Fibroblast of skin of back (primary cell): ENCODE measurements around the gene TRAPPC3.
A peak's percentile ranks its signal among the peaks of the same experiment; 100 is the strongest.

Experiments used
- DNase-seq: peaks from one replicate; pipeline ENCODE4 v3.0.0-alpha.2; 2013

TRAPPC3 gene

DNA sequence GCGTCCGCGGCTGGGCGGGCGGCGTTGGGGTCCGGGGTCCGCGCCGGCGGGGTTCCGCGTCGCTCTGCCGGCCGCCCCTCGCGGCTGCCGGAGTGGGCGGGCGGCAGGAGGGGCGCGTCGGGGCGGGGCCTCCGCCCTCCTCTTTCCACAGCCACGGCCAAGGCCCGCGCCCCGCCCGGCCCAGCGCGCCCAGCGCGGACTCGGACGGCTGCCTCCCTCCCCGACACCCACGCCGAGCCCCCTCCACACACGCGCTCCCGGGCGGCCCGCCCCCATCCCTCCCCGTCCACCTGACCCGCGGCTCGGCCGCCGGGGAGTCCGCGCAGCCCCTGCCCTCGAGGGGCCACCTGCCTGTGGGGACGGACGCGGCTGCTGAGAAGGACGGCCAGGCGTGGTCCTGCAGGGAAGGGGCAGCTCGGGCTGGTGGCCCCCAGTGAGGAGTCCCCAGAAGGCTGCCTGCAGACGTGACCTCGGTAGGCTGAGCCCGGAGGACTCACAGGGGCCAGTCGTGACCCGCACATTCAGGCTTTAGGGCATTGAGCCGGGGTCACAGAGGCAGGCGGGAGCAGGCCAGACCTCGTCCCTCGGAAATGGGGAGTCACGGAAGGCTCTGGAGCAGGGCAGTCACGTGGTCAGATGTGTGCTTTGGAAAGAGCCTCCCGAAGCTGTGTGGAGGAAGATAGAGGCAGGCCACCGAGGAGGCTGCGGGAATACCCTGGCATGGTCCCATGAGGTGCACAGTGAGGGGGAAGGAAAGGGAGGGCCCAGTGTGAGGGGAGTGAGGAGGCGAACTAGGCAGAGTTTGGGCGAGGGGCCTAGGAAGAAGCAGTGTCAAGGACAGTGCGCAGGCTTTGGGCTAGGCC is 23.9 kb downstream of the TRAPPC3 start, which contains the start of gene COL8A2:
Gene COL8A2, minus strand, starts transcription at position 94 of the 863 bp plus-strand sequence. CDS start 24,980 bp downstream, outside the sequence.
- DNase-seq: no peak

DNA sequence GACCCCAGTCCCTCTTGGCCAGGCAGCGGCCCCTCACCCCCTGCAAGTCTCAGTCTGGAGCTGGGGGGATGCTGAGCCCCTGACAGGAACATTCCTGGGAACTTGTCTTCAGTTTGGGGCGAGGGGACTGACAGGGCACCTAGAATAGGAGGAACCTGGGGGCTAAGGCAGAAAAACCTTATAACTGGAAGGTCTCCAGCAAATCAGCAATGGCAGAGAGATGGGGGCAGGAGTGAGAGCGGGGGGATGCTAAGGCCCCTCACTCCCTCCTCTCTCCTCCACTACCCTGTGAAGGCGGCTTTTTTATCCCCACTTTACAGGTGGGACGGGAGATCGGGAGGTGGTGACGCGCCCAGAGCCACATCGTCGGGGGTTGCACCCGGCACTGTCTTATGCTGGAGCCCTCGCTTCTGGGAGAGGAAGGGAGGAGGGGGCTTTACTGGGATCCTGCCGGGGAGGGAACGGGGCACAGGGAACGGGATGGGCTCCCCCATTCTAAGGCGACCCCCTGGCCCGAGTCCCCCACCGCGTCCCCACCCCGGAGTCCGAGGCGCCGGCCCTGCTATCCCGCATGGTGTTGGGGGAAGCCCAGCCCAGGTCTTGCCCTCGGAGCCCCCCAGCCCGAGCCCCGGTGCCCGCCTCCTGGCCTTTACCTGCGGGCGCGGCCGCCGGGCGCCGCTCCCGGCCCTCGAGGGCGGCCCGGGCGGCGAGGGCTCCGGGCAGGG is 24.7 kb downstream of the TRAPPC3 start:
- no peak for DNase-seq

DNA sequence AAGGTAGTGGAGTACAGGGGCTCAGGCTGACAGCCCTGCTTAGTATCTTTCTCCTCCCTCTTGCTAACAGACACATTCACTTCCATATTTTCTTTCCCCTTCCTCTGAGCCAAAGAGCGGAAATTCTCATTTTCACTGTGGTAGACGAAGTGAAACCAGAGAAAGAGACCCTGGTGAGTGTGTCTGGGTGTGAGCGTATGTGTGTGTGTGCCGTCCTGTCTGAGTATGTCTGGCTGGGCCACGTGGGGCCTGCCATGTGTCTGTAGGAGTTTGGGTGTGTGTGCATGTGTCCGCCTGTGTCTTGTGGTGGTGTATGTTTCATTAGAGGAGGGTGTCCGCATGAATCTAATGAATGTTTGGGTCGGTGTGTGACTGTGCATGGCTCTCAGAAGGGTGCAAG is 25.9 kb downstream of the TRAPPC3 start:
- DNase-seq: peak; percentile 39

DNA sequence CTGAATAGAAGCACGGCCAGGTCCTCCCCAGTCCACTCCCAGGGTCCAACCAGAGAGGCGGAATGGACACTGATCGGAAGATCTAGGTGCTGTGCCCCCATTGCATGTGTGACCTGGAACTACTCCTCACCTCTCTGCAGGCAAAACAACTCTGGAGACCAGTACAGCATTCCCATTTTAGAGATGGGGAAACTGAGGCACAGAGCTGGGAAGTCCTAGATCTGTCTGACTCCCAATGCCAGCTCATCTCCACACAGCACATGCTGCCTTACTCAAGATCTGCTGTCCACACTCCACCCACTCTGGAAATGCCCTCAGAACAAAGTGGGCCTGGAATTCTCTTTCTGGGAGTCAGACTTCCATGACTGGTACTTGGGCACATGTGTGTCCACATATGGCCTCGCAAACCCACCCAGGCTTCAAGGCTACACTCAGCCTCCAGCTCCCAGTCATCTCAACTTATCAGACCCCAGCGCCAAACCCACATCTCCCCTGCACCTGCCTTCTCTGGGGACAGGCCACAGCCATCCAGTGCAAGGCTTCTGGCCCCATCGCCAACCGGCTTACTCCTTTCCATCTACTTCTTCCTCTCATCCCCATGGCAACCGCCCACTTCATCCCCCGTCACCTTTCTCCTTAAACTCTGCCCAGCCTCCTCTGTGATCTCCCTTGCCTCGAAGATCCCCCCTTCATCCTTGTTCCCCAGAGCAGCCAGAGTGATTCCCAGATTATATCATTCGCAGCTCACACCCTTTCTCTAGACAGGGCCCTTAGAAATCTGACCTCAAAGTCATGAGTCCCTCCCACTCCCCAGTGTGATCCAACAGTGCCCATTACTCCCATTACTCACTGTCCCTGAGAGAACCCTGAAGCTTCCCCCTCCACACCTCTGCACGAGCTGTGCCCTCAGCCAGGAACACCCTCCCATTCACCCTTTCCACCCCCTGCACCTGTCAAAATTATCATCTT is 26.9 kb downstream of the TRAPPC3 start:
- DNase-seq: no peak

DNA sequence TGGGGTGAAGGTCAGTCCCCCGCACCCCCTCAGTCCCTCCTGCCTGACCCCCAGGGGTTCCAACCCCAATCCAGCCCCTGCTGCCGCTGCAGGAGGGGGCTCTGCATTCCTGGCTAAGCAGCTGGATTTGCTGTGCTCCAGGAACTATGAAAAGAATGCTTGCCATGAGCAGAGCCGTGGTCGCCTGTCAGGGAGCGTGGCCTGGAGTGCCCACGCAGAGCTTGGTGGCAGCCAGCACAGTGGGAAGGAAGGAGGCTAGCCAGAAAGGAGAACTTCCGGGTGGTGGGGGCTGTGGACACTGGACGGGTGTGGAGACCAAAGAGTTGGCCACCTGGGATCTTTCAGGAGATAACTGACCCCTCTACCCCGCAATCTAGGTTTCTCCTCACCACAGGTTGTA is 29.8 kb downstream of the TRAPPC3 start:
- DNase-seq: peak; percentile 63

DNA sequence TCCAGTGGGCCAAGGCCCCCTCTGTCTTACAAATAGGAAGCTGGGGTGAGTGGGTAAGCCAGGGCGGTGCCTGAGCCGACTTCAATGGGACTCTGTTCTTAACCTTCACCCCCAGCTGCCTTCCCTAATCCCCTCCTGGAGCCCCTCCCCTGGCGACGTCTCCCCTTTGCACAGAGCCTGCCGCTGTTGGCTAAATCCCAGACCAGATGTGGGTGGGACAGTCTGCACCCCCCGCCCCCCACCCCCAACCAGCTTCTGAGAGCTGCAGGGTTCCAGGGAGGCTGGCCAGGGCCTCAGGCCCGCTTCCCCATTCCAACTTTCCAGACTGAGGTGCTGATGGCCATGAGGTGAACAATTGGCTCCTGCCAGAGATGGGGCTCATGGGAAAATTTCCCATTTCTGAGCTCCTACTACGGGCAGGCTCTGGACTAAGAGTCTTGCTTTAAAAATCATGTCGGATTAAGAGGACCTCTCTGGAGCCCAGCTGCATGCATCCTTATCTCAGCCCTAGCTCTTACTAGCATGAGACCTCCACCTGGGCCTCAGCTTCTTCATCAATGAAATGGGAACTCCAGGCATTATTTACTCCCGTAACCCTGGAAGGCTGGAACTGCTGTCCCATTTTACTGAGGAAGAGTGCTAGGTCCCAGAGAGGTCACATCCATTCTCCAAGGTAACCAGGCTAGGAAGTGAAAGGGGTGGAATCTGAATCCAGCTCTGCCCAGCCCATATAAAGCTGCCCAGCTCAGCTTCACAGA is 30.7 kb downstream of the TRAPPC3 start:
- DNase-seq: no peak

DNA sequence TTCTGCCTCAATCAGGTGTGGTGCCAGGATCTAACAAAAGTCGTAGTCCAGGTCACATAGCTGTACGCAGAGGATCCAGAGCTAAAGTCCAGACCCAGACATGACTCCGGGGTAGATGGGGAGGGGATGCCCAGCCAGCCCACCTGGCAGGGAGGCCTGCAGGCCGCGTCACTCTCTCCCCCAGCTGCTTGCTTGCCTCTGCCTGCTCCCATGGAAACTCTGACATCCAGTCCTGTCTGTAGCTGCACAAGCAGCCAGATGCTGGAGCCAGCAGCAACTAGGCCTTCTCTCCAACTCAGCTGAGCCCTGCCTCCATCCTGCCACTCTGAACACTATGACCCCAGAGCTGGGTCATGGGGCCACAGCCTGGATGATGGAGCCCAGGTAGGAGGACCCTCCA is 32.4 kb downstream of the TRAPPC3 start:
- DNase-seq: no peak

DNA sequence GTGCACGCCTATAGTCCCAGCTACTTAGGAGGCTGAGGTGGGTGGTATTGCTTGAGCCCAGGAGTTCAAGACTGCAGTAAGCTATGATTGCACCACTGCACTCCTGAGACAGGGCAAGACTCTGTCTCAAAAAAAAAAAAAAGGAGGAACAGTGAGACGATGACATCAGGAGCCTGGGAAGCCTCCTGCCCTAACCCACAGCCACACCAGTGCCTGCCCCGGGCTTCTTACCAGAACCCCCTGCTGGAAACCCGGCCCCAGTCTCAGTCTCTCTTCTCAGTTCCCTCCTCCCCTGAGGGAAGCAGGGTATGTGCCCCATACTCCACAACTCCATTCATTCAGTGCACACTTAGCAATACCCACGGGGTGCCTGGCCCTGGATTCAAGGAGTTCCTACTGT is 33.4 kb downstream of the TRAPPC3 start:
- DNase-seq: peak; percentile 66

DNA sequence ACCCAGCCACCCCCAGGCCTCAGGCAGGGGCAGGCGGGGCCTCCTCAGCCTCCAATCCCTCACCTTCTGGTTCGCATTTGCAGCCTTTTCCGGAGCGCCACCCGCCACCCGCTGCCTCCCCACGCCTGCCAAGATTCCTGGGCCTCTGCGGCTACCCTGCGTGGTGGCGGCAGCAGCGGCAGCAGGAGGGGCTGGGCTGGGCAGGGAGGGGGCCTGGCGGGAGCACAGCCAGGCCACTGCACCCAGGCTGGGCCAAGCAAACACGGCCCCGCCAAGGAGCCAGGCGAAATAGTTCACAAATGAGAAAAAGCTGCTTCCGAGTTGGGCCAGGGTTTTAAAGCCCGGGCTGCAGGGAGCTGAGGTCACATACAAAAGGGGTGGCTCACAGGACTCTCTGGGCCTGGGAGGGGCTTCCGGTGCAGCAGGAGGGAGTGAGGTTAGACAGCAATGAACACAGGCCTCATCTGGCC is 34.1 kb downstream of the TRAPPC3 start:
- DNase-seq: peak; percentile 91

DNA sequence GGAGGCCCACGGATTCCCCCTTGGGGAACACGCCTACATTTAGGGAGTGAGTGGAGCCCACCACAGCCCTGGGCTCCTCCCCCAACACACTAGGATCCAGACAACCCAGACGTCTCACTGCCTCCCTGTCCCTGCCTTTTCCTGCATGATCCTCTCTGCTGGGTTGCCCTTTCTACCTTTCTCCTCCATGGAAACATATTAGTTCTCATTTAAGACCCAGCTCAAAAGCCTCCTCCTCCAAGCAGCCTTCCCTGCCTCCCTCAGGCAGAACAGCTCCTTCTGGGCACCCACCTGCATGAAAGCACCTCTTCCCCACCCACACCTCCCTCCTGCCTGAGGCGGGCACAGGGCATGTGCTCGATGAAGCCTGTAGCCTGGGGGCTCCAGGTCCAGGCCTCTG is 34.9 kb downstream of the TRAPPC3 start:
- no peak for DNase-seq

DNA sequence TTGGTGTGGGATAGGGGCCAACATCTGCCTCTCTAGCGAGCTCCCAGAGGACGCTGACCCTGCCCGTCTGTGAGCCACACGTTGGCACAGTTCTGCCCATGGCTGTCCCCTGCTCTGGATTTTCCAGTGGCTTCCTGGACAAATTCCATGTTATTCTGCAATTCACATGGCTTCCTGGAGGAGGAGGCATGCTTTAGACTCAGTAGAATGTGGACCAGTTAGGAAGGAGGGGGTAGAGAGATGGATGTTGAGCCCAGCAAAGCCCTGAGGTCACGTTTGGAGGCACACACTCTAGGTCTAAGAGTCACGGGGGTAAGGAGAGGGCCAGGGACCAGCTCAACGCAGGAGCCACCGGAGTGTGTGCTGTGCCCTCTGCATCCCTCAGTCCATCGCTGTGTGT is 36.5 kb downstream of the TRAPPC3 start:
- no peak for DNase-seq

DNA sequence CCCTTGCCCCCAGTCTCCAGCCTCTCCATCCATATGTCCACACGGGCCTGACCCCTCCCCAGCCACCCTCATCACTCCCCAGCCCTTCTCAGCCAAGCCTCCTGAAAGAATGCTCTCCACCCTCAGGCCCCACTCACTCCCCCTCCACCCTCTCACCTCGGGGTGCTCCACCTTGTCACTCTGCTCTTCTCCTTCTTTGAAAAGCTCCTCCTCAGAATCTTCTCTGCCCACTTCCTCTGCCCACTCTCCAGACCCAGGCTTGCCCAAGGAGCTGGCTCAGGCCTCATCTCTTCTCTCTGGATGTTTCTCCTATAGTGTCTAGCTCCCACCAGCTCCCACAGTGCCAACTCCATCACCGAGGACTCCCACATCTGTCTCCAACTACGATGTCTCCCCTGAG is 38.1 kb downstream of the TRAPPC3 start:
- no peak for DNase-seq

DNA sequence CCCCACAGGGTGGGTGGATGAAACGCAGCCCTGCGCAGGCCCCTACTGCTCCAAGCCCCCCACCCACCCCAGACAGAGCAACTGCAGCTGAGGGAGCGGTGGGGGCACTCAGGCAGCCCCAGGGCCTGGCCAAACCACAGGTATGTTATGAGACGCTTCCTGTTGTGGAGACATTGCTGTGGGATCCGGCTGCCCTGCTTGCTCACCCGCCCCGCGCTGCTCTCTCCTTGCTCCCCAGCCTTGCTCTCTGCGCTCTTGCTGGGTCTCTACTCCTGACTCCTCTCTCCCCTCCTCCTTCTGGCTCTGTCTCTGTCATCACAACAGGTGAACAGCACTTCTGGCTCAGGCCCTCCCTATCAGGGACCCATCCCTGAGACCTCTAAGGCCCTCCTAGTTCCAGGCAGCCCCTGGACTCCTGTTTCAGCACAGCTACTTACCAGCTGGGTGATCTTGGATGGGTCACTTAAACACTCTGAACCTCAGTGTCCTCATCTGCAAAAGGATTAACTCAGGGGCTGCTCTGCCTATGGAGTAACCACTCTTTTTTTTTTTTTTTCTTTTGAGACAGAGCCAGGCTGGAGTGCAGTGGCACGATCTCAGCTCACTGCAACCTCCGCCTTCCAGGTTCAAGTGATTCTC is 40.1 kb downstream of the TRAPPC3 start:
- peak; percentile 88 for DNase-seq

DNA sequence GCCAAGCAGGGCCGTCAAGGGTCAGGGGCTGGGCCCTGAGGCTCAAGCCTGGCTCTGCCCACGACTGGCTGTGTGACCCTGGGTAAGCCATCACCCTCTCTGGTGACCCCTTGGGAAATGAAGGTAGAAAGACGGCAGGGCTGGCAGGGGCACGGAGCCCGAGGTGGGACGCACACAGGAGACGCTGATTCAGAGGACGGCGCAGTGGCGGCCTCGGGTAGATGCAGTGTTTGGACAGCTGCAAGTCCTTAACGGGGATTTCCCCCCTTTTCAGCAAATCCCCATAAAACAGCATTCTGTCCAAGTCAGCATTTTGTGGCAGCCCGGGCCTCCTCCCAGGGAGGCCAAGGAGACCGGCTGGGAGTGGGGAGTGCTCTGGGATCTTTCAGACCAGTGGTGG is 41.0 kb downstream of the TRAPPC3 start:
- peak; percentile 87 for DNase-seq

DNA sequence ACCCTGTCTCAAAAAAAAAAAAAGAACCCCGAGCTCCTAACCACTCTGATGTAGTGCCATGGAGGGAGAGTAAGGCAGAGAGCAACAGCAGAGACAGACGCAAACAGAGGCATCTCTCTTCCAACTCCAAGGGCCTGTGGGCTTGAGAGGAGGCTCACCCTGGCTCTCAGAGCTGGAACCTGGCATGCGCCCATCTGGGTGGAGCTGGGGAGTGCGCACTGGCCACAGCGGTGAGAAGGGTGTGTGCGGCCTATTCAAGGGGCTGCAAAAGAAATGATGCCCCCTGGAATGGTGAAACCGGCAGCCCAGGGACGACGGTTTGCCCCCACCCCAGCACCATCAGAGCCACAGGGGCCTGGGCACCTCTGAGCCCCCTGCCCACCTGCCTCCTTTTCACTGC is 41.9 kb downstream of the TRAPPC3 start:
- no peak for DNase-seq

DNA sequence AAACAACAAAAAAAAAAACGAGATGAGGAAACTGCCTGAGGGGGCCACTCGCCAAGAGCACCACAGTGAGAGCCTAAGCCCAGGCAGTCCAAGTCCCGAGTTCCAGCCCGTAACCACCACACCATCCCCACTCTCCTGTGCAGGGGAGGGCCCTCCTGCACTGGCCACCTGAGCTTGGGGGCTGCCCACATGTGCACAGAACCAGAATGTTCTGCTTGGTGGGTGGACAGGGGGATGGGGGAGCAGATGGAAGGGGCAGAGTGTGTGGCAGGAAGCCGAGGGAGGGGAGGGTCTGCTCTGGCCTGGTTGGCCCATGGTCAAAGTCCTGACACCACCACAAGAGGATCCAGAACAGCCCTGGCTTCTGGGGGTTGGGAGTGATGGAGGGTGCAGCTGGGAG is 43.0 kb downstream of the TRAPPC3 start:
- no peak for DNase-seq

DNA sequence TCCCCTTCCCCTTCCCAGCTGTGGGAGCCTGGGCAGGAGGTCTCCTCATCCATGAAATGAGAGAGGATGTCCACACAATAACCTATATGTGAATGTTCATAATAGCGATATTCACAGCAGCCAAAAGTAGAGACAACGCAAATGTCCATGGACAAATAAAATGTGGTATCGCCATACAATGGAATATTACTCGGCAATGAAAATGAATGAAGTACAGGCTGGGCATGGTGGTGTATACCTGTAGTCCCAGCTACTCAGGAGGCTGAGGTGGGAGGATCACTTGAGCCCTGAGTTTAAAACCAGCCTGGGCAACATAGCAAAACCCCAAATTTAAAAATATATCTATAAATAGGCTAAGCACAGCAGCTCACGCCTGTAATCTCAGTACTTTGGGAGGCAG is 47.7 kb downstream of the TRAPPC3 start:
- DNase-seq: no peak

DNA sequence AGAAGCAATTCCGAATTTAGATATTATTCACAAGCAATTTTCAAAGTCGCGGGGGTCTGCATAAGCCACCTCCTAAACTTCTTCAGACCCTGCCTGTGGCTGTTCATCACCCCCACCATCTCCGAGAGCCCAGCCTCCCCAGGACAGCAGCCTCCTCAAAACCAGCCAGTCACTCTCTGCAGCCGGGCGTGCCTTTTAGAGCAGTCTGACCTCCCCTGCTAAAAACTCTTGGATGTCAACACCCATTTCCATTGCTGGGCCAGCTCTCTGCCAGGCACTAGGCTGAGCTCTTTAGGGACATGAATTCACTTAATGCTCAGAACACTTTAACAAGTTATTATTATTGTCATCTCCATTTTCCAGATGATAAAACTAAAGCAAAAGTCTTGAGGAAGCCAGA is 48.9 kb downstream of the TRAPPC3 start:
- no peak for DNase-seq

DNA sequence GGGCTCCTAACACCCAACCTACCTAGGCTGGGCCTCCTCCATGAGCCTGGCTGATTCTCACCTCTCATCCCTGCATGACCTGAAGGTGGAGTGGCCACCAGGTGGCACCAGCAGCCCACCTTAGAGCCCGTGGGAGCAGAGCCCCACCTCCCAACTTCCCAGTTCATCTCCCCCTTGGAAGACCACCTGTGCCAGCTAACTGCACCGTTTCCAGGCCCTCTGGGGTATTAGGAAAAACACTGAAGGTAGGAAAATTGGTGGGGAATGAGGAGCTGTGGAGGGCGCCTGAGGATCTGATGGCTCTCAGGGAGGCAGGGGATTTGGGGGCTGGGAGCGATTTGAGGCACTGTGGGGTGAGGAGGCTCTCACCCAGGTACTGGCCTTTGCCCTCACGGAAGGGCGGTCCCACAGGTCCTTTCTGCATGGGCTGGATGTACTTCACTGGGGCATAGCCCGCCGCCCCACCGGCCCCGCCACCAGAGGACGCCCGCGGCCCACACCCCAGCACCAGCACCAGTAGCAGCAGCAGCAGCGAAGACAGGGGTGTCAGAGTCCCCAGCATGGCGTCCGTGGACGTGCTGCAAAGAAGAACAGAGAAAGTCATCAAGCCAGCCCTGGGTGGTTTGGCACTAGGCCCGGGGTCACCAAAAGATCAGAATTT is 49.5 kb downstream of the TRAPPC3 start:
- DNase-seq: peak; percentile 71

DNA sequence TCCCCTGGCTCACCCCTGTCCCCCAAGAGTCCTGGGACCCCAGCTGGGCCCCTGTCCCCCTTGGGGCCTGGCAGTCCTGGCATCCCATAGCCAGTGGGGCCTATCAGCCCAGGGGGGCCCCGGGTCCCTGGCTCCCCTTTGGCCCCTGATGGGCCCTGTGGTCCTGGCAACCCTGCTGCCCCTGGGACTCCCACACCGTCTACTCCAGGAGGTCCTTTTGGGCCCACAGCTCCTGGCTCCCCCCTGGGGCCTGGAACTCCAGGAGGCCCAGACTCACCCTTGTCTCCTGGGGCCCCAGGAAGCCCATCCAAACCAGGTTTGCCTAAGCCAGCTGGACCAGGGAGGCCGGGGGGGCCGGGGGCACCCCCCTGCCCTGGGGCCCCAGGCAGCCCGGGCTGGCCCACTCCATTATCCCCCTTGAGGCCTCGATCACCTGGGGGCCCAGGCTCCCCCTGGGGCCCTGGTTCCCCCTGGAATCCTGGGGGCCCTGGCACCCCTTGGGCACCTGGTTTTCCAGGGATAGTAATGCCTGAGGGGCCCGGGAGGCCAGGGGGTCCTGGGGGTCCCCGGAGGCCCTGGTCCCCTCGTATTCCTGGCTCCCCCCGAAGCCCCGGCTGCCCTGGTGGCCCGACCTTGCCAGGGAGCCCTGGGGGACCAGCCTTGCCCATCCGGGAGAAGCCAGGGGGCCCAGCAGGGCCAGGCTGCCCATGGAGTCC is 50.5 kb downstream of the TRAPPC3 start:
- no peak for DNase-seq
